Epithelial cell of esophagus (primary cell): Measurements from ENCODE around the gene UPK2.

ENCODE experiments used
- DNase-seq: peaks from one replicate; pipeline ENCODE4 v3.0.0; 2010; ENCODE audit warnings: low read depth
- H3K4me3 ChIP-seq: 2 replicates; pipeline ENCODE4 v1.5.1; 2011; ENCODE audit warnings: mild to moderate bottlenecking, low read length, control low read depth
- CTCF ChIP-seq: IDR thresholded peaks from 2 replicates; pipeline ENCODE4 v1.5.1; 2011; ENCODE audit warnings: low read depth, mild to moderate bottlenecking, low read length, control low read depth, inconsistent platforms; ENCODE audit not compliant: insufficient read depth; ENCODE audit errors: missing control alignments

UPK2 gene

GRCh38 chr11:118929501-118930093 lies 26.5 kb upstream of the UPK2 start:
- no peak for TF ChIP-seq CTCF

GRCh38 chr11:118930094-118930712 lies 25.9 kb upstream of the UPK2 start:
- peak; percentile 98 for DNase-seq
- H3K4me3 ChIP-seq = peak overlapping the region; percentile 74
- peak; percentile 93 for TF ChIP-seq CTCF

More at GRCh38 chr11:118929501-118930093, 26.5 kb upstream of the UPK2 start:
- peak; percentile 90 for DNase-seq
- peak overlapping the region; percentile 74 for H3K4me3 ChIP-seq

GRCh38 chr11:118931571-118931970 lies 24.5 kb upstream of the UPK2 start:
- no peak for TF ChIP-seq CTCF
- no peak for DNase-seq
- no peak overlapping the region for H3K4me3 ChIP-seq

- DNase-seq = peak; percentile 55
- TF ChIP-seq CTCF = no peak
- no peak overlapping the region for H3K4me3 ChIP-seq
These were observed 22.6 kb upstream of the UPK2 start for GRCh38 chr11:118933486-118933885.

- no peak for DNase-seq
- no peak overlapping the region for H3K4me3 ChIP-seq
- no peak for TF ChIP-seq CTCF
These were observed 20.7 kb upstream of the UPK2 start for GRCh38 chr11:118935376-118935775.

- DNase-seq = peak; percentile 93
- no peak overlapping the region for H3K4me3 ChIP-seq
- no peak for TF ChIP-seq CTCF
These were observed 17.4 kb upstream of the UPK2 start for GRCh38 chr11:118938491-118939403.
